ENCODE measurements around the gene AMOTL1. TPM values are rescaled to one million over a fixed set of nuclear protein-coding genes. Genes with fewer than 3 reads are reported as not detected.

AMOTL1 gene
- total RNA-seq, 6 experiments from 2014 or later, result 7.4 to 43.8 (median 17.3) TPM

- no peak for ATAC-seq
- 89% methylated on average over 5 of the region's 5 CpGs for WGBS (ENCODE audit: insufficient coverage, low coverage, low lambda C conversion rate, missing lambda C conversion rate)
- H3K27ac ChIP-seq, result no peak overlapping the region
- TF ChIP-seq POLR2A (IDR thresholded peaks at IDR 0.05), result no peak
- TF ChIP-seq CTCF (IDR thresholded peaks at IDR 0.05), result no peak
- H3K4me1 ChIP-seq, result no peaks in the 10 kb centered on the region
- no peaks in the 10 kb centered on the region for H3K9me3 ChIP-seq
- intact Hi-C loops (cut with DNase I), result no loop called here
- peaks cover 0 to 89% (median 25%) of the 10 kb centered on the region in 4 donors for H3K36me3 ChIP-seq
- no peak for DNase-seq
- H3K27me3 ChIP-seq, result no peaks in the 10 kb centered on the region
- H3K4me3 ChIP-seq, result no peak overlapping the region
Observed at GRCh38 chr11:94855666-94856065, 87.5 kb downstream of the AMOTL1 start.

GRCh38 chr11:94856443-94856842, 88.3 kb downstream of the AMOTL1 start:
- TF ChIP-seq POLR2A (IDR thresholded peaks at IDR 0.05) (no peak), CTCF (IDR thresholded peaks at IDR 0.05) (no peak)
- intact Hi-C loops (cut with DNase I), result no loop called here
- Histone ChIP-seq H3K9me3 (no peaks in the 10 kb centered on the region), H3K4me3 (no peak overlapping the region), H3K27ac (no peak overlapping the region), H3K4me1 (no peaks in the 10 kb centered on the region), H3K27me3 (no peaks in the 10 kb centered on the region), H3K36me3 (peaks cover 0 to 89% (median 23%) of the 10 kb centered on the region in 4 donors)
- 81% methylated on average over 3 of the region's 6 CpGs for WGBS (ENCODE audit: insufficient coverage, low coverage, low lambda C conversion rate, missing lambda C conversion rate)
- ATAC-seq, result peak in 1 of 4 donors; percentile 11
- no peak for DNase-seq

- Histone ChIP-seq H3K9me3 (no peaks in the 10 kb centered on the region), H3K4me1 (no peaks in the 10 kb centered on the region), H3K27ac (no peak overlapping the region), H3K27me3 (no peaks in the 10 kb centered on the region), H3K36me3 (peaks cover 0 to 91% (median 27%) of the 10 kb centered on the region in 4 donors), H3K4me3 (no peak overlapping the region)
- 67% methylated on average over 2 of the region's 2 CpGs for WGBS (ENCODE audit: insufficient coverage, low coverage, low lambda C conversion rate, missing lambda C conversion rate)
- DNase-seq (no peak), ATAC-seq (no peak)
- TF ChIP-seq CTCF (IDR thresholded peaks at IDR 0.05) (no peak), POLR2A (IDR thresholded peaks at IDR 0.05) (no peak)
- intact Hi-C loops (cut with DNase I), result no loop called here
Observed at GRCh38 chr11:94857337-94857736, 89.2 kb downstream of the AMOTL1 start.

- 95% methylated on average over 4 of the region's 4 CpGs for WGBS (ENCODE audit: insufficient coverage, low coverage, low lambda C conversion rate, missing lambda C conversion rate)
- intact Hi-C loops (cut with DNase I), result no loop called here
- no peak for DNase-seq
- H3K27me3 ChIP-seq, result no peaks in the 10 kb centered on the region
- no peak overlapping the region for H3K27ac ChIP-seq
- H3K9me3 ChIP-seq, result no peaks in the 10 kb centered on the region
- TF ChIP-seq CTCF (IDR thresholded peaks at IDR 0.05) (no peak), POLR2A (IDR thresholded peaks at IDR 0.05) (no peak)
- peaks cover 0 to 99% (median 30%) of the 10 kb centered on the region in 4 donors for H3K36me3 ChIP-seq
- H3K4me1 ChIP-seq, result no peaks in the 10 kb centered on the region
- no peak overlapping the region for H3K4me3 ChIP-seq
- ATAC-seq, result peak in 2 of 4 donors; percentile 28 to 38
Observed at GRCh38 chr11:94858012-94858705, 90.0 kb downstream of the AMOTL1 start.

All from right lobe of liver (tissue), 6 donors.